GM23338 (cell line): Measurements from ENCODE around the gene SFRP4.

Experiments used
- CREB1 ChIP-seq: fragments of 250-450 bp; sonication (Bioruptor Pico); IDR thresholded peaks from 2 replicates; pipeline ENCODE4 v1.5.0; 2020; ENCODE audit warnings: low read depth, mild to moderate bottlenecking, moderate library complexity
- EZH2 ChIP-seq: fragments of 200-600 bp; sonication (generic); IDR thresholded peaks from one replicate; pipeline ENCODE4 v1.8.0; 2017; ENCODE audit warnings: antibody characterized with exemption, mild to moderate bottlenecking, low read depth; ENCODE audit not compliant: unreplicated experiment
- EZH2phosphoT487 ChIP-seq: fragments of 200-600 bp; sonication (generic); IDR thresholded peaks from one replicate; pipeline ENCODE4 v1.8.1; 2018; ENCODE audit warnings: antibody characterized with exemption; ENCODE audit not compliant: unreplicated experiment
- JUNB ChIP-seq: IDR thresholded peaks from one replicate; pipeline ENCODE4 v1.6.1; 2016; ENCODE audit warnings: antibody characterized with exemption; ENCODE audit not compliant: unreplicated experiment
- NANOG ChIP-seq: IDR thresholded peaks from 2 replicates; pipeline ENCODE4 v1.6.1; 2016; ENCODE audit warnings: antibody characterized with exemption, borderline replicate concordance
- POLR2AphosphoS5 ChIP-seq: IDR thresholded peaks from 2 replicates; pipeline ENCODE4 v1.6.1; 2016; ENCODE audit warnings: antibody characterized with exemption, low read depth
- REST ChIP-seq: IDR thresholded peaks from one replicate; pipeline ENCODE4 v1.6.1; 2018; ENCODE audit warnings: antibody characterized with exemption; ENCODE audit not compliant: unreplicated experiment
- ZNF114 ChIP-seq: fragments of 250-450 bp; sonication (Bioruptor Pico); IDR thresholded peaks from 2 replicates; pipeline ENCODE4 v1.5.0; 2020; ENCODE audit warnings: mild to moderate bottlenecking, moderate library complexity
- TF ChIP-seq, protein P1 (sequence below), 2 experiments: fragments of 200-600 bp in 1 of 2; sonication (generic) in 1 of 2; conservative IDR thresholded peaks; 2 replicates each; pipeline versions ENCODE4 v1.5.1 to v1.6.1; 2016 to 2017; ENCODE audit warnings: antibody characterized with exemption in 2 of 2, low read depth in 2 of 2, mild to moderate bottlenecking in 2 of 2, moderate library complexity in 1 of 2

DNA sequence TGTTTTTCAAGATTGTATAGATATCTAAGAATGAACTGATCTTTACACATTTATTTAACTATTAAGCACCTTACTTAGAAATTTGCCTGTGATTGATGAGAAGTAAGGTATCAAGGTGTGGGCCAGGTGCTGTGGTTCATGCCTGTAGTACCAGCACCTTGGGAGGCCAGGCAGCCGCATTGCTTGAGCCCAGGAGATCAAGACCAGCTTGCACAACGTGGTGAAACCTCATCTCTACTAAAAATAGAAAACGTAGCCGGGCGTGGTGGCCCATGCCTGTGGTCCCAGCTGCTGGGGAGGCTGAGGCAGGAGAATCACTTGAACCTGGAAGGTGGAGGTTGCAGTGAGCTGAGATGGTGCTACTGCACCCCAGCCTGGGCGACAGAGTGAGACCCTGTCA, 34.5 kb downstream of the SFRP4 start:
- TF ChIP-seq POLR2AphosphoS5 (no peak), CREB1 (no peak), REST (no peak), EZH2phosphoT487 (no peak), NANOG (no peak), ZNF114 (no peak), EZH2 (no peak), JUNB (no peak)
- TF ChIP-seq, protein P1, sequence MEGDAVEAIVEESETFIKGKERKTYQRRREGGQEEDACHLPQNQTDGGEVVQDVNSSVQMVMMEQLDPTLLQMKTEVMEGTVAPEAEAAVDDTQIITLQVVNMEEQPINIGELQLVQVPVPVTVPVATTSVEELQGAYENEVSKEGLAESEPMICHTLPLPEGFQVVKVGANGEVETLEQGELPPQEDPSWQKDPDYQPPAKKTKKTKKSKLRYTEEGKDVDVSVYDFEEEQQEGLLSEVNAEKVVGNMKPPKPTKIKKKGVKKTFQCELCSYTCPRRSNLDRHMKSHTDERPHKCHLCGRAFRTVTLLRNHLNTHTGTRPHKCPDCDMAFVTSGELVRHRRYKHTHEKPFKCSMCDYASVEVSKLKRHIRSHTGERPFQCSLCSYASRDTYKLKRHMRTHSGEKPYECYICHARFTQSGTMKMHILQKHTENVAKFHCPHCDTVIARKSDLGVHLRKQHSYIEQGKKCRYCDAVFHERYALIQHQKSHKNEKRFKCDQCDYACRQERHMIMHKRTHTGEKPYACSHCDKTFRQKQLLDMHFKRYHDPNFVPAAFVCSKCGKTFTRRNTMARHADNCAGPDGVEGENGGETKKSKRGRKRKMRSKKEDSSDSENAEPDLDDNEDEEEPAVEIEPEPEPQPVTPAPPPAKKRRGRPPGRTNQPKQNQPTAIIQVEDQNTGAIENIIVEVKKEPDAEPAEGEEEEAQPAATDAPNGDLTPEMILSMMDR (conservative IDR thresholded peaks at IDR 0.05; ENCODE audit: low read depth in 2 of 2) = no peak
